ENCODE measurements around the gene KLHL29.

KLHL29 gene

GRCh38 chr2:23513872-23514793, 129.2 kb downstream of the KLHL29 start:
- no peak for DNase-seq (ENCODE audit: low spot score)

- no peak for DNase-seq (ENCODE audit: low spot score)
These were observed 131.7 kb downstream of the KLHL29 start for GRCh38 chr2:23516520-23517256.

GRCh38 chr2:23518481-23519333, 133.7 kb downstream of the KLHL29 start:
- DNase-seq (ENCODE audit: low spot score) = no peak

- no peak for DNase-seq (ENCODE audit: low spot score)
These were observed 134.3 kb downstream of the KLHL29 start for GRCh38 chr2:23519334-23519651.

GRCh38 chr2:23520256-23520655, 135.3 kb downstream of the KLHL29 start:
- no peak for DNase-seq (ENCODE audit: low spot score)

GRCh38 chr2:23521060-23521459, 136.1 kb downstream of the KLHL29 start:
- DNase-seq (ENCODE audit: low spot score) = no peak

- no peak for DNase-seq (ENCODE audit: low spot score)
These were observed 137.9 kb downstream of the KLHL29 start for GRCh38 chr2:23522726-23523372.

GRCh38 chr2:23523373-23524260, 138.6 kb downstream of the KLHL29 start:
- peak; percentile 45 for DNase-seq (ENCODE audit: low spot score)

- DNase-seq (ENCODE audit: low spot score) = peak; percentile 70
These were observed 139.3 kb downstream of the KLHL29 start for GRCh38 chr2:23524261-23524706.

- no peak for DNase-seq (ENCODE audit: low spot score)
These were observed 140.3 kb downstream of the KLHL29 start for GRCh38 chr2:23525137-23525765.

- no peak for DNase-seq (ENCODE audit: low spot score)
These were observed 141.1 kb downstream of the KLHL29 start for GRCh38 chr2:23526114-23526513.

GRCh38 chr2:23526835-23527790, 142.1 kb downstream of the KLHL29 start:
- DNase-seq (ENCODE audit: low spot score) = no peak

GRCh38 chr2:23528171-23528570, 143.2 kb downstream of the KLHL29 start:
- no peak for DNase-seq (ENCODE audit: low spot score)

- no peak for DNase-seq (ENCODE audit: low spot score)
These were observed 143.7 kb downstream of the KLHL29 start for GRCh38 chr2:23528690-23529089.

GRCh38 chr2:23529659-23530058, 144.7 kb downstream of the KLHL29 start:
- DNase-seq (ENCODE audit: low spot score) = no peak

GRCh38 chr2:23530206-23530908, 145.4 kb downstream of the KLHL29 start:
- no peak for DNase-seq (ENCODE audit: low spot score)

GRCh38 chr2:23530909-23531276, 145.9 kb downstream of the KLHL29 start:
- DNase-seq (ENCODE audit: low spot score) = no peak

GRCh38 chr2:23531280-23531679, 146.3 kb downstream of the KLHL29 start:
- DNase-seq (ENCODE audit: low spot score) = no peak

Data from AG08396 (cell line).